Measurements from ENCODE around the gene ENOPH1.

Gene ENOPH1

GRCh38 chr4:82508806-82509428 is 78.5 kb downstream of the ENOPH1 start:
- DNase-seq (ENCODE audit: low read depth in 2 of 2): no peak

- DNase-seq (ENCODE audit: low read depth in 2 of 2): no peak
Observed at GRCh38 chr4:82510216-82510615, 79.8 kb downstream of the ENOPH1 start.
